ENCODE data around the gene RIMS4. TPM values are rescaled to one million over a fixed set of nuclear protein-coding genes. Genes with fewer than 3 reads are reported as not detected.
"Not testable (repeated sequence)": the region's sequence is repeated elsewhere in the genome, so short reads cannot be mapped to it uniquely, and the experiment has no call there.

RIMS4 gene
- total RNA-seq, 1 donor: not detected

DNA sequence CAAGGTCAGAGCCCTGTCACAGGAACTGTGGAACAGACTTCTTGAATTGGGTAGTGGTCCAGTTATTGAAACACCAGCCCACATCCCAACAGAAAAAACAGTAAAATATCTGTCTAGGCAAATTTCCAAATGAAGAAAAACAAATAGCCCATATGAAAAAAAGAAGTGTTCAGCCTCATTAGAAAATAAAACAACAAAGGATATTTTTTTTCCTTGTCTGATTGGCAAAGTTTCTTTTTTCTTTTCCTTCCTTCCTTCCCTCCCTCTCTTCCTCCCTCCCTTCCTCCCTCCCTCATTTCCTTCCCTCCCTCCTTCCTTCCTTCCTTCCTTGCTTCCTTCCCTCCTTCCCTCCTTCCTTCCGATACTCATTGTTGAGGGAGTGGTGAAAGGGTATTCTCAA lies 20.6 kb upstream of the RIMS4 start:
- no peak for DNase-seq (ENCODE audit: low read depth in 2 of 3, low spot score in 2 of 3)

DNA sequence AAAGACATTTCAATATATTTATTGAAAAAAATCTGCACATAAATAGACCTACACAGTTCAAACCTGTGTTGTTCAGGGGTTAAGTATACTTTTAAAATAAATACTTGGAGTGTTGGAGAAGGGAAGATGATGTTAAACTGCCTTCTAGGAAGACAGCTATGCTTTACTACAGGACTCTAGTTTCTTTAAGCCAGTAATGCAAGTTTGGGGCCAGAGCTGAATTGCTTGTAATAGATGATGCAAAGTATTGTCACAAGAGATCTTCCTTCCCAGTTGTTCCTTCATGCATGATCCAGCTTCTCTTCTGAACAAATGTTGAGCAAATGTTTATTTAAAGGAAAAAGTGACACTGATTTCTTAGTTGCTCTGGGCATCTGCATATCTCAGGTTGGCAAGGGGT lies 20.2 kb upstream of the RIMS4 start:
- DNase-seq (ENCODE audit: low read depth in 2 of 3, low spot score in 2 of 3): no peak

DNA sequence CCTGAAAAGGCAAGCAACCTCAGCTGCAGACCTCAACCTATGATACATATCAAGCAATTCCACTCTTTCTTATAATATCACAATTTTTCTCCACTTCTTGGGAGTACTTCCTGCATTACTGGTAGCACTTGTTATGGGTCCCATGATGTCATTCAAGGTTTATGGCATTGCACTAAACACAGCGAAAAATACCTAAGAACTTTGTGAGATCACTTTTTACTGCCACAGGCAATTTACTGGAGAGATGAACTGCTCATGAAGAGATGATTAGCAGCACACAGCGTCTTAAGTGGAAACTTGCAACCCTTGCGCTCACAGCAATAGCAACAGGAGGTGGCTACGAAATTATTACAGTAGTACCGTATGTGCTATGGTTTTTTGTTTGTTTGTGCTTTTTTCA lies 19.3 kb upstream of the RIMS4 start:
- no peak for DNase-seq (ENCODE audit: low read depth in 2 of 3, low spot score in 2 of 3)

DNA sequence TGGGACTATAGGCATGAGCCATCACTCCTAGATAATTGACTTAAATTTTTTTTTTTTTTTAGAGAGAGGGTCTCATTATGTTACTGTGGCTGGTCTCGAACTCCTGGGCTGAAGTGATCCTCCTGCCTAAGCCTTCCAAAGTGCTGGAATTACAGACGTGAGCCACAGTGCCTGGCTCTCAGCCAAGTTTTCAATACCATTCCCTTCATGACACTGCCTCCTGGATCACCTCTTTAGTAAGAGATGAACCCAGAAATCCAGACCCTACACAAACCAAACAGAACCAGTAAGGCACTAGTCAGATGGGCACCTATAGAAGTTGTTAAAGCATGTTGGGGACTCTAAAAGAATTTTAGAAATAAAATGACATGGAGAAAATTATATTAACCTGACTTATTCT lies 18.3 kb upstream of the RIMS4 start:
- no peak for DNase-seq (ENCODE audit: low read depth in 2 of 3, low spot score in 2 of 3)

DNA sequence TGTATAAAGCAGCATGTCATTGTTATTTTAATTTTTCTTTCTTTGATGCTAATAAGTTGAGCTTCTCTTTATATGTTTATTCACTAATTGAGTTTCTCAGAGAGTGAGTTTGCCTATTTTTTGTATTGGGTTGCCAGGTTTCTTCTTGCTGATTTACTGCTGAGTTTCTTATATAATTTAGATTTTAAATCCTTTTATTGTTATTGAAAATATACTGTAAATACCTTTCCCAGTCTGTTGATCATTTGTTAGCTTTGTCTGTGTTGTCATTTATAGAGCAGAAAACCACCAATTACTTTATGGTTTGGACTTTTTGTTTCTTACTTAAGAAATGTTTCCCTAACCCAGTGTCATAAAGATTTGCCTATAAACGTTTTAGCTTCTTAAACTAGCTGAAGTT lies 17.1 kb upstream of the RIMS4 start:
- DNase-seq (ENCODE audit: low read depth in 2 of 3, low spot score in 2 of 3): no peak

DNA sequence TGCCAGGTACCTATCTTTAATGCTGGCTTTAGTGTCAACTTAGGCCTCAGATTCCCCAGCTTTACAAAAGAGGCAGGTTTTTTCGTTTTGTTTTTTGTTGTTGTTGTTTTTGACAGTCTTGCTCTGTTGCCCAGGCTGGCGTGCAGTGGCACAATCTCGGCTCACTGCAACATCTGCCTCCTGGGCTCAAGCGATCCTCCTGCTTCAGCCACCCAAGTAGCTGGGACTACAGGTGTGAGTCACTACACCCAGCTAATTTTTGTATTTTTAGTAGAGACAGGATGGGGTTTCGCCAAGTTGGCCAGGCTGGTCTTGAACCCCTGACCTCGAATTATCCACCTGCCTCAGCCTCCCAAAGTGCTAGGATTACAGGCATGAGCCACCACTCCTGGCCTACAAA lies 11.2 kb upstream of the RIMS4 start:
- not testable (repeated sequence) for DNase-seq (ENCODE audit: low read depth in 2 of 3, low spot score in 2 of 3)

DNA sequence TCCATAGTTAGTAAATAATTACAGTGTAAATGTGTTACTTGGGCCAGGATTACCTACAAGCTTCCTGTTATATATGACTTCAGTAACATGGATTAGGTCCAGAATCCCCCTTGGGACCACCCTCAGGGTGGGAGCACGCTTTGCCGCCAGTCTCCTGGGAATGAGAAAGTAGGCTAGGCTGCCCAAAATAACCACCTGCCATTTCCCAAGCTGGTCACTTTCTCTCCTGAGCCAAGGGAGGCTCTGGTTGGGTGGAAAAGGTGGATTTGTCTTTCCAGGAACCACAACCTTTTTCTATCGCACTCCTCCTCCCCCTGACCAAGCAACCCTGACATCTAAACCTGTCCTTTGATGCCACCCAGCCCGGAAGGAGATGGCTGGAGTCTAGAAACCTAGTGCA lies 9.6 kb upstream of the RIMS4 start:
- DNase-seq (ENCODE audit: low read depth in 2 of 3, low spot score in 2 of 3): no peak

DNA sequence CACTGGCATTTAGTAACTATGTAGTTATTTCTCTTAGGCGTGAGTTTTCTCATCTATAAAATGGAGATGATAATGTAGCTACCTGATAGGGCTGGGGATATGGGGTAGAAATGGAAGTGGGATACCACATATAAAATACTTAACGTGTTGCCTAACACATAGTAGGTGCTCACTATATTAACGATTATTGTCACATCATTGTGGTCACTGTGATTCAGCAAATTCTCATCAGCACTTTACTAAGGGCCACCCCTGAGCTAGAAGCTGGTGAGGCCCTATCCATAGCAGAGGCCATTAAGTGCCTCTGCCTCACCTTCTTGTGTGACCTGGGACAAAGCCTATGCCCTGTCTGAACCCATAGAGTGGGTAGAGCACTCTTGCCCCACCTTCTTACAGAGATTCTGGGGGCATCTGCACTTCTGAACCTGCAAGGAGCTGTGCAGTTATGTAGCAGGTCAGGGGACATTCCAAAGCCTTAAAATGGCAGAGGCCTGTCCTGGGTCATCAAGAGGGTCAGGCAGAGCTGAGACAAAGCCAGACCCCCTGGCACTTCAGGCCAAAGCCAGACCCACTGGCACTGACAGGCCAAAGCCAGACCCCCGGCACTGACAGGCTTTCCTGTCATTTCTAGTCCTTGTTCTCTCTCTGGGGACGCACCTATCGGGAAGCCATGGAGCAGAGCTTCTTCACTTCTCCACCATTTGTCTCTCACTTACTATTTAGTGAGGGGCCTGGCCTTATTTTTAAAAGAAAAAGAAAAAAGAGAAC lies 7.0 kb upstream of the RIMS4 start:
- DNase-seq (ENCODE audit: low read depth in 2 of 3, low spot score in 2 of 3): no peak

DNA sequence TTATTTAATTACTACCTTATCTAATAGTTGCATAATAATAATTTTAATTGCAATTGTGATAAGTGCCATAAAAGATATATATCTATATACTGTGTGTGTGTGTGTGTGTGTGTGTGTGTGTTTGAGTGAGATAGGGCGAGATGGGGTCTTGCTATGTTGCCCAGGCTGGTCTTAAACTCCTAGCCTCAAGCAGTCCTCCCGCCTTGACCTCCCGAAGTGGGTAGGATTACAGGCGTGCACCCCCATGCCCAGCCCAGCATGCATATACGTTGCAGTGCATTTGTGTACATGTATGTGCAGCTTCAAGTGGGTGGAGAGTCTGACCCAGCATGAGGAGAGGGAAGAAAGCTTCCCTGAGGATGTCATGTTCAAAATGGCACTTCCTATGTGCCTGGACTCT lies 4.6 kb upstream of the RIMS4 start:
- no peak for DNase-seq (ENCODE audit: low read depth in 2 of 3, low spot score in 2 of 3)

DNA sequence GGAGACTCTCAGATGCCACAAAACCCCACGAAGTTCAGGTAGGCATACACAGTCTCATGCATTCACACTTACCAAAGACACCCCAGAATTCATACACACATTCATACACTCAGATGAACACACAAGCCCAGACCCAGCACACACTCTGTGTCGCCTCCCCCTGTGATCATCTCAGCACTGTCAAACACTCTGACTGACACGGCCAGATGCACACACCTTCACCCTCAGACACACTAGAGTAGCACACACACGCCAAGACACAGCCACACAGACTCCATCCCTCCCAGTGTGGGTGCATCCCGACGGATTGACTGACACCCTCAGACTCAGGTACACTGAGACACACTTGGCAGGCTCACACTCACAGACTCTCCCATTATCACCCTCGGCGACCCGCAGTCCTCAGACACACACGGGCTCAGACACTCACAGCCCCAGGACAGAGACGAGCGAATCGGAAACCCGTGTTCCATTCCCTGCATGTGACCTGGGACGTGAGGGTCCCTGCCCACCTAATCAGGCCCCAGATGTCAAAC lies 872 bp upstream of the RIMS4 start:
- no peak for DNase-seq (ENCODE audit: low read depth in 2 of 3, low spot score in 2 of 3)

DNA sequence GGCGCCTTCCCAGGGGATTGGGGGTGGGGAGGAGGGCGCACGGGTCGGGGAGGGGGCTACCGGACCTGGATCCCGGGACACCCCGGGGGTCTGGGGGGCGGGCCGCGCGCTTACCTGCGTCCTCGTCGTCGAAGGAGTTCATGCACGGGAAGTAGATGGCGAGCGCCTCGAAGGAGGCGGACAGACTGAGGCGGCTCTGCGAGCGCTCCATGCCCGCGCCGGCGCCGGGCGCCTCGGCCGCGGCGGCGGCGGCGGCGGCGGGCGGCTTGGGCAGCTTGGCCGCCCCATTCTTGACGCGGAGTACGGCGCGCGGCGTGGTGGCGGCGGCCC lies 320 bp downstream of the RIMS4 start:
- DNase-seq (ENCODE audit: low read depth in 2 of 3, low spot score in 2 of 3): no peak

DNA sequence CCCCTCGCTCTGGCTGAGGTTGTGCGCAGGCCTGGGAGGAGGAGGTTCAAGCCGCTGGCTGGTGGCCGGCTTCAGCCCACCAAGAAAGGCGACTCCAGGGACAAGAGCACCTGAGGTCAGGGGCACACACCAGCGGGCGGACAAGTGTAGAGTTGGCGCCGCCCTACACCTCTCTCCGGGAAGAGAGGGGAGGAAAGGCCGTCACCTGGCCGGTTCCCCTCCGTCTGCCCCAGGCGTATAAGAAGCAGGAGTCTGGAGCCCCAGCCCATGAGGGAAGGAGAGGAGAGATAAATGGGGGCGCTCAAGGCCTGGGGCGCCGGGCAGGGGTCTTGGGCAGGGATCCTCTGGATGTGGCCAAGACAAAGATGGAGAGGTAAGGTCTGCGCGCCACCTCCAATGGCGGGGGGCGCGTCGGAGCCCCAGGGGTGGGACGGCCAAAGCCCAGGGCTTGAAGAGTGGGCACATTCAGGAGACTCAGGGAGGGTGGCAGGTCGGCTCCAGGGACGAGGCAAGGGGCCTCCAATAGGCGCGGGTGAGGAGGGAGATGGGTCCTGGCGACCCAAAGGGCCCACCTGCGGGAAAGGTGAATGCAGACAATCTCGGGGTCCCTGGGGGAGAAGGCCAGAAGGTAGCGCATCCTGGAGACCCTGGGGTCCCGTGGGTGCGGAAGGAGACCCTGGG lies 826 bp downstream of the RIMS4 start:
- DNase-seq (ENCODE audit: low read depth in 2 of 3, low spot score in 2 of 3): no peak

DNA sequence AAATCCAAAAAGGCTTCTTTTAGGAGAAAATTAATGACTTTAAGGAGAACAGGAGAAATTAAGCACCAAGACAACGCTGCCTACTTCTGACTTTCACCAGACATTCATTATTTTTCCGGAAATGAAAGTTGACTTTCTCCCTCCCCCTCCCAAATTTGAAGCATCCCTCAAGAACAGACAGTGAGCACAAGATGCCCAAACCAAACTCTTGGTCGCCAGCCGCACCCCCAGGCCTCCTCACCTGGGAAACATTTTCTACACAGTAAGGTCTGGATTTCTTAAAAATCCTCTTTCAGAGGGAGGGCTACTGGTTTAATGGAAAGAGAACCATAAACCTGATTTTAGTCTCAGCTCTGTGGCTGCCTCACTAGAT lies 2.7 kb downstream of the RIMS4 start:
- no peak for DNase-seq (ENCODE audit: low read depth in 2 of 3, low spot score in 2 of 3)

DNA sequence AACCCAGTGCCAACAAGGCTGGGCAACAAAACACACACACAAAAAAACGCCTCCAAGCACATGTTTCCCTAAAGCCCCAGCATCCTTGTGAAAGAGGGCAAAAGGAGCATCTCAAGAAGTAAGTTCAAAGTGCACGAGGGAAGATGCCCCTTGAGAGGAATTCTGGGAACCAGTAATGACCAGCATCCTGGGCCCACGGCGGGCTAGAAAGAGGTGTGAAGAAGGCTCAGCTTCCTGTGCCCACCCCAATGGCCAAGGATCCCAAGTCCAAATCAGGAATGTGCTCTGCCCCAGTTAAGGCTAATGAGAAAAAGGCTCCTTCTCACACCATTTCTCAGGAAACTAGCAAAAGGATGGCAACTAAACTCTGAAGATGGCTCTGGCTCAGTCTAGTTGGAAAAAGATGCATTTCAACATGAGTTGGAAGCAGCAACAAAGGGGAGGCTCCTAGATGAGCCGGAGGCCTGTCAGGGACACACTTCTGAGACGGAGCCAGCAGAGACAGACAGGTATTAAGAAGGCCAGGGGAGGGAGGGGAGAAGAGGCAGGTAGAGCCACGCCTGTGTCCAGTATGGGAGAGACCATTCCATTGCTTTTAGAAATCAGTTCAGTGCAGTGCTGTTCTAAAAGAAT lies 3.2 kb downstream of the RIMS4 start:
- DNase-seq (ENCODE audit: low read depth in 2 of 3, low spot score in 2 of 3): no peak

DNA sequence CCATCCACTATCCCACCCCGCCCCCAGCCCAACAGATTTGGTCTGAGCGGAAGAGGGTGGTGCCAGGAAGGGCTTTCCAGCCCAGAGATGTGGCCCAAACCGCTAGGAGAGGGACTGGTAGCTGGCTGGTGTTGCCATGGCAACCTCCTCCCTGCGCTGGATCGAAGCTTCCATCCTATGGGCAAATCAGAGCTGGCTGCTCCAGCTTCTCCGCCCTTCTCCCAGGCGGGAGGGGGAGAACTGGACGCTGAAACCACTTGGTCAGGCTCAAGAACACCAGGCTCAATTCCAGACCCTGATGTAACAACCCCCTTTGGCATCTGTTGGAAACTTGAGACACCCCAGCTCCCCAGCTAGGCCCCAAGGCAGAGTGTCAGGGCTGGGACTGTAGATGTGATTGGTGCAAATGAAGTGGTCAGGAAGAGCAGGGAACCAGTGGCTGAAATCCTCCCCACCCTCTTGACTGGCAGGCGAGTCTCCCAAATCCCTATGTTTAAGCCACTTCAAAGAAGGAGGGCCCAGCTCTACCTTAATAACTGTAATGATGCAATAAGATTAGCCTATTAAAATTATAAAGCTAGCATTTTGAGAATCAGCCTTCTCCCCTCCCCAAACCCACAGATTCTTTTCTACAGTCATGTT lies 4.2 kb downstream of the RIMS4 start:
- no peak for DNase-seq (ENCODE audit: low read depth in 2 of 3, low spot score in 2 of 3)

DNA sequence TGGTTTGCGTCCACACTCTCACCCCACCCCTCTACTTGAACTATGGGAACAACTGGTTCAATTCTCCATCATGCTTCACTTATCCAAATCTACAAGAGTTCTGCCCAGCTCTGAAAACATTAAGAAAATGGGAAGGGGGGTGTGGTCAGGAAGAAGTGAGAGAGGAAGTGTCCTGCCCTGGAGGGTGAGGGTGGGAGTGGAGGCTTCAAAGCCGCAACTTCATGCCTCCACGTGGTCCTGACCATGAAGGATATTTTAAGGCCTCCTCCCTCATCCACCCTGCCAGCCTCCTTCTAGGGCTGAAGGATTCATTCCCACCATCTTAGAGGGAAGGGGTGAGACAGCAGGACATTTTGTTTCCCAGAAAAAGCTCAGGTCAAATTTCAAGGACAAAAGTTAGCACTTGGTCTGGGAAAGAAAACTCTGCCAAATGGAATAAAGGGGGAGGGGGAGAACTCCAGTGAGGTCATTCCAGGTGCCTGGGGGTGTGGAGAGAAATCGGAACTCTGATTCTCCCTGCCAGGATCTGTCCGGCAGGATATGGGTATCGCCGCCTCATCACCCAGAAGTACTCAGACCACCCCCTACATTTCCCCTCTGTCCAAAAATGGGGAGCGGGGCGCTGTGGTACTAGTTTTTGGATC lies 4.9 kb downstream of the RIMS4 start:
- DNase-seq (ENCODE audit: low read depth in 2 of 3, low spot score in 2 of 3): no peak

DNA sequence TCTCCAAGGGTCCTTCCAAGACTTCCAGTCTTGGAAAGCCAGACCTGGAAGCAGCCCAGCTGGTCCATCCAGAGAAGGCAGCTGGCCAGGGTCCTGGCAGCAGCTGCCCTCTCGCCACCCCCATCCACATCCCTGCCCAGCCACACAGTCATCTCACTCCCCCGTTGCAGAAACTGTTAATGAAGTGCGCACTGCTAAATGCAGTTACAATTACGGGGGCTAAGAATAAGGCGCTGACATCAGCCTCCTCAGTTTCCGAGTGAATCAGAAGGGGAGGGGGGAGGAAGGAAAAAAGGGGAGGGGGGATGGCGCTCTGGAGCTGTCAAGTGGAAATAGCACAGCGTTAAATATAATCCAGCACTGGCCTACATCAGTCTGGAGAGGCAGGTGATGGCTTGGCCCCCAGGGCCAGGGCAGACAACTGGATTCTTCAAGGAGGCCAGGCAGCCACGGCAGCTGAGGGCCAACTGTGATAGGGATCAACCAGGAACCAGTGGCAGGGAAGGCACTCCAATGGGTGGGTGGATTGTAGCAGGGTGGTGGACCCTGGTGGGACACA lies 6.9 kb downstream of the RIMS4 start:
- no peak for DNase-seq (ENCODE audit: low read depth in 2 of 3, low spot score in 2 of 3)

DNA sequence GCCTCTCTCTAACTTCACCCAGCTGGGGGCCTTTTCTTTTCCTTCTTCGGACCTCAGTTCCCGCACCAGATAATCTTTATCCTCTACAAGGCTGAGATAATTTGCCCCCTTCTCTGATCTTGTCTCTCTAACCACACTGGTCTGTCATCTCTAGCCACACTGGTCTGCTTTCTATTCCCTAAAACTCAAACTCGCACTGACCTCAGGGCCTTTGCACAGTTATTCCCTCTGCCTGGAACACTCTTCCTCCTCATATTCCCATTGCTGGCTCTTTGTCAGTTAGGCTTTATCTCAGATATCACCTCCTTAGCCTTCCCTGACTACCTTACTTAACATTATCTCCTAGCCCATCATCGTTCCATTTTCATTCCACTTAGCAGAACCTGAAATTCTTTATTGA lies 7.6 kb downstream of the RIMS4 start:
- no peak for DNase-seq (ENCODE audit: low read depth in 2 of 3, low spot score in 2 of 3)

DNA sequence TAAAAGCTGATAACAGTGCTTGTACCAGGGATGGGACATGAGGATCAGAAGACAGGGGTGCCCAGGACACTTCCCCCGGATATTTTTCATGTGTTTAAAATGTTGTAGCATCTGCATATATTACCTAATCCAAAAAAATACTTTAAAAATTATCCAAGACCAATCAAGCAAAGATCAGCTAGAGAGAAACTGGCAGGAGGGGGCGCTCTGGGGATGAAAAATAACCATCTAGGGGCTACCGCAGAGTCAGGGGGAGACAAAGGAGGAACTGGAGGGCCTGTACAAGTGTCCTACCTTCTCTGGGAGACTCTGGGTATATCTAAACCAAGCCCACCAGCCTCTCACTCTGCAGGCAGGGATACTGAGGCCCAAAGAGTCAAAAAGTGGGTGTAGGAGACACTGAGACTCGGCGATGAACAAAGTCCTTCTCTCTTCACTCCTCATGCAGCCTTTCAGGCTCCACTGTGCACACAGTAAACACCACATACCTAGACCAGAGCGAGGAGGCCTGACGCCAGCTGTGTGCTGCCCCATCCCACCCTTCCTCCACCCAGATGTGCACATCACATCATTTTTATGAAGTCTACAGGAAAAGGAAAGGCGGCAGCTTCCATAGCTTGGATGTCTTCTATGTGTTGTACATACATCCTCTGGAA lies 9.8 kb downstream of the RIMS4 start:
- DNase-seq (ENCODE audit: low read depth in 2 of 3, low spot score in 2 of 3): peak in 1 of 3 donors; percentile 24

DNA sequence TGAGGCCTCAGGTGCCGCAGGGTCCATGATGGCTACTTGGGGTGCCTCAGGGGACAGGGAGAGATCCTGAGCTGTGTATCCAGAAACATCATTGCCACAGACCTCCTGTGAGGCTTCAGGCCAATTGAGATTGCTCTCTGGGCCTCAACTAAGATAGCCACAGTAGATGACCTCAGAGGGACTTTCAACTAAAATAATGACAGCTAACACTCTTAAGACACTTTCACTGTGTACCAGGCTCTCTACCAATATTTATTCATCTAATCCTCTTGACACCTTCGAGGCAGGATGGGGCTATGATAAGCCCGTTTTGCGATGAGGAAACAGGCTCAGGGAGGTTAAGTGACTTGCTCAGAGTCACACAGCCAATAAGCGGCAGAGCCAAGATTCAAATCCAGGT lies 10.7 kb downstream of the RIMS4 start:
- DNase-seq (ENCODE audit: low read depth in 2 of 3, low spot score in 2 of 3): no peak
